H9 (cell line): ENCODE results near the gene GCN1. TPM values are rescaled to one million over a fixed set of nuclear protein-coding genes. Genes with fewer than 3 reads are reported as not detected.

Experiments
- DNase-seq: peaks from one replicate; pipeline ENCODE4 v3.0.0-alpha.2; 2017
- H2AFZ ChIP-seq: one replicate; pipeline ENCODE4 v1.6.1; 2013; ENCODE audit warnings: mild to moderate bottlenecking, low read length, control low read depth, moderate library complexity
- H2AK5ac ChIP-seq: 2 replicates; pipeline ENCODE4 v1.6.1; 2013; ENCODE audit warnings: low read length, control low read depth, mixed read lengths; ENCODE audit not compliant: insufficient read length
- H2BK120ac ChIP-seq: one replicate; pipeline ENCODE4 v1.6.1; 2013; ENCODE audit warnings: low read depth, mild to moderate bottlenecking, low read length, control low read depth, inconsistent platforms; ENCODE audit not compliant: poor library complexity, severe bottlenecking
- H2BK12ac ChIP-seq: 2 replicates; pipeline ENCODE4 v1.6.1; 2013; ENCODE audit warnings: low read length, control low read depth, mixed read lengths, low read depth; ENCODE audit not compliant: insufficient read length
- H2BK15ac ChIP-seq: 2 replicates; pipeline ENCODE4 v1.6.1; 2013; ENCODE audit warnings: low read depth, low read length, control low read depth
- H2BK20ac ChIP-seq: one replicate; pipeline ENCODE4 v1.6.1; 2013; ENCODE audit warnings: low read depth, mild to moderate bottlenecking, low read length, control low read depth, inconsistent platforms; ENCODE audit not compliant: poor library complexity, severe bottlenecking
- H2BK5ac ChIP-seq: 2 replicates; pipeline ENCODE4 v1.6.1; 2013; ENCODE audit warnings: low read length, control low read depth, mixed read lengths; ENCODE audit not compliant: insufficient read length
- H3K14ac ChIP-seq: 2 replicates; pipeline ENCODE4 v1.6.1; 2013; ENCODE audit warnings: low read length, control low read depth; ENCODE audit not compliant: insufficient read depth
- H3K18ac ChIP-seq: 2 replicates; pipeline ENCODE4 v1.6.1; 2013; ENCODE audit warnings: low read depth, mild to moderate bottlenecking, mixed read lengths, low read length, control low read depth; ENCODE audit not compliant: insufficient read length
- H3K23ac ChIP-seq: 2 replicates; pipeline ENCODE4 v1.6.1; 2013; ENCODE audit warnings: low read length, control low read depth, mixed read lengths, low read depth; ENCODE audit not compliant: insufficient read length
- H3K23me2 ChIP-seq: 2 replicates; pipeline ENCODE4 v1.6.1; 2013; ENCODE audit warnings: low read depth, mild to moderate bottlenecking, mixed read lengths, low read length, control low read depth; ENCODE audit not compliant: insufficient read length, poor library complexity, severe bottlenecking
- H3K27ac ChIP-seq: 2 replicates; pipeline ENCODE4 v1.5.1; 2013; ENCODE audit warnings: low read length, control low read depth, mixed read lengths, low read depth; ENCODE audit not compliant: insufficient read length
- H3K27me3 ChIP-seq: 2 replicates; pipeline ENCODE4 v1.6.1; 2013; ENCODE audit warnings: low read length, control low read depth, inconsistent platforms; ENCODE audit not compliant: insufficient read depth
- H3K4ac ChIP-seq: 2 replicates; pipeline ENCODE4 v1.6.1; 2013; ENCODE audit warnings: low read depth, mild to moderate bottlenecking, control low read depth, inconsistent platforms, low read length, moderate library complexity
- H3K4me1 ChIP-seq: 2 replicates; pipeline ENCODE4 v1.6.1; 2013; ENCODE audit warnings: low read length, control low read depth, inconsistent platforms; ENCODE audit not compliant: insufficient read depth
- H3K4me2 ChIP-seq: 2 replicates; pipeline ENCODE4 v1.6.1; 2013; ENCODE audit warnings: low read length, control low read depth, mixed read lengths; ENCODE audit not compliant: insufficient read length, insufficient read depth
- H3K56ac ChIP-seq: 2 replicates; pipeline ENCODE4 v1.6.1; 2013; ENCODE audit warnings: low read depth, mild to moderate bottlenecking, mixed read lengths, low read length, control low read depth; ENCODE audit not compliant: insufficient read length
- H3K79me1 ChIP-seq: 2 replicates; pipeline ENCODE4 v1.6.1; 2013; ENCODE audit warnings: low read depth, mild to moderate bottlenecking, moderate library complexity, low read length, control low read depth, inconsistent platforms; ENCODE audit not compliant: insufficient read depth, poor library complexity, severe bottlenecking
- H3K79me2 ChIP-seq: 2 replicates; pipeline ENCODE4 v1.6.1; 2013; ENCODE audit warnings: low read length, control low read depth, inconsistent platforms; ENCODE audit not compliant: insufficient read depth
- H3K9ac ChIP-seq: 2 replicates; pipeline ENCODE4 v1.6.1; 2013; ENCODE audit warnings: low read length, control low read depth, mixed read lengths; ENCODE audit not compliant: insufficient read length; ENCODE audit errors: extremely low read depth
- H3K9me3 ChIP-seq: one replicate; pipeline ENCODE4 v1.6.1; 2013; ENCODE audit warnings: low read depth, low read length, inconsistent platforms; ENCODE audit not compliant: control insufficient read depth
- H3T11ph ChIP-seq: one replicate; pipeline ENCODE4 v1.6.1; 2013; ENCODE audit warnings: mild to moderate bottlenecking, low read length, control low read depth, inconsistent platforms
- H4K20me1 ChIP-seq: one replicate; pipeline ENCODE4 v1.6.1; 2013; ENCODE audit not compliant: control insufficient read depth, insufficient read length, insufficient read depth
- H4K5ac ChIP-seq: 2 replicates; pipeline ENCODE4 v1.6.1; 2013; ENCODE audit warnings: low read depth, mild to moderate bottlenecking, mixed read lengths, low read length, control low read depth; ENCODE audit not compliant: insufficient read length
- H4K8ac ChIP-seq: replicated peaks from 2 replicates; pipeline ENCODE4 v1.6.1; 2013; ENCODE audit warnings: low read length, control low read depth, mixed read lengths, low read depth; ENCODE audit not compliant: insufficient read length
- H4K91ac ChIP-seq: 2 replicates; pipeline ENCODE4 v1.6.1; 2013; ENCODE audit warnings: low read depth, mild to moderate bottlenecking, moderate library complexity, mixed read lengths, low read length, control low read depth; ENCODE audit not compliant: insufficient read length
- H3K27ac Mint-ChIP-seq, 3 experiments: 2 replicates in 2 of 3; 3 replicates in 1 of 3; pipeline ENCODE4 v1.8.0; 2020 to 2021; ENCODE audit warnings: mixed read lengths in 3 of 3, mild to moderate bottlenecking in 1 of 3, moderate library complexity in 1 of 3
- H3K27me3 Mint-ChIP-seq: 2 replicates; pipeline ENCODE4 v1.8.0; 2021; ENCODE audit warnings: low read depth, mild to moderate bottlenecking, moderate library complexity, mixed read lengths
- H3K36me3 Mint-ChIP-seq, 3 experiments: 2 replicates in 2 of 3; 3 replicates in 1 of 3; pipeline ENCODE4 v1.8.0; 2020 to 2021; ENCODE audit warnings: low read depth in 3 of 3, mixed read lengths in 3 of 3; ENCODE audit not compliant: insufficient read depth in 1 of 3
- H3K4me1 Mint-ChIP-seq, 2 experiments: 2 replicates each; pipeline ENCODE4 v1.8.0; 2020; ENCODE audit warnings: mixed read lengths in 2 of 2
- H3K4me3 Mint-ChIP-seq, 2 experiments: 2 replicates in 1 of 2; 3 replicates in 1 of 2; pipeline ENCODE4 v1.8.0; 2020 to 2021; ENCODE audit warnings: mild to moderate bottlenecking in 2 of 2, mixed read lengths in 2 of 2, moderate library complexity in 1 of 2
- H3K9me3 Mint-ChIP-seq, 2 experiments: 2 replicates in 1 of 2; 3 replicates in 1 of 2; pipeline ENCODE4 v1.8.0; 2020; ENCODE audit warnings: mild to moderate bottlenecking in 2 of 2, mixed read lengths in 2 of 2, moderate library complexity in 1 of 2
- CTCF ChIP-seq: fragments of 200-600 bp; sonication (generic); conservative IDR thresholded peaks from 3 replicates; pipeline ENCODE4 v1.8.0; 2021; ENCODE audit warnings: antibody characterized with exemption, mild to moderate bottlenecking
- WGBS: extraction: QIAGEN DNeasy Blood & Tissue Kit; methylation state at CpG from one replicate; pipeline ENCODE4 v1.1.7; 2013; ENCODE audit warnings: missing lambda C conversion rate, low lambda C conversion rate, mixed read lengths; ENCODE audit not compliant: insufficient read length; ENCODE audit errors: extremely low coverage; 5-methylcytosine and 5-hydroxymethylcytosine counted together
- total RNA-seq: library from RNA; stranded (reverse); gene quantifications from 2 replicates; pipeline ENCODE4 v1.2.1, GENCODE V29; 2021

GCN1 gene
- total RNA-seq, 1 experiment from 2014 or later = 137 TPM

GRCh38 chr12:120100630-120101029 lies 93.9 kb downstream of the GCN1 start:
- Mint-ChIP-seq H3K4me1 (peaks cover 12 to 20% of the 10 kb centered on the region in 2 experiments), H3K9me3 (no peaks in the 10 kb centered on the region), H3K27ac (peak overlapping the region in 1 of 3 experiments; percentile 83; a peak in 2 of 7 replicates), H3K36me3 (peaks cover 17 to 55% (median 52%) of the 10 kb centered on the region in 3 experiments; a peak in 6 of 7 replicates), H3K4me3 (no peak overlapping the region), H3K27me3 (no peaks in the 10 kb centered on the region)
- H2BK5ac ChIP-seq = no peak overlapping the region
- no peaks in the 10 kb centered on the region for H3K23me2 ChIP-seq
- no peak overlapping the region for H3K4me2 ChIP-seq
- no peak overlapping the region for H2AFZ ChIP-seq
- DNase-seq = no peak
- no peak overlapping the region for H3K4ac ChIP-seq
- no peaks in the 10 kb centered on the region for H3K27me3 ChIP-seq
- H3K79me1 ChIP-seq = no peaks in the 10 kb centered on the region
- no peak overlapping the region for H2BK20ac ChIP-seq
- H4K20me1 ChIP-seq = no peaks in the 10 kb centered on the region
- no peaks in the 10 kb centered on the region for H3K4me1 ChIP-seq
- no peak overlapping the region for H2BK15ac ChIP-seq
- no peak overlapping the region for H2BK120ac ChIP-seq
- H4K8ac ChIP-seq = no peak overlapping the region
- no peak overlapping the region for H2AK5ac ChIP-seq
- TF ChIP-seq CTCF = no peak
- H3K56ac ChIP-seq = no peak overlapping the region
- H3K14ac ChIP-seq = no peak overlapping the region
- no peak overlapping the region for H3K27ac ChIP-seq
- no peaks in the 10 kb centered on the region for H3K9me3 ChIP-seq
- H4K91ac ChIP-seq = no peak overlapping the region
- H3K9ac ChIP-seq = no peak overlapping the region
- no peak overlapping the region for H2BK12ac ChIP-seq
- no peak overlapping the region for H4K5ac ChIP-seq
- no peak overlapping the region for H3K18ac ChIP-seq
- no CpG with 5 or more reads among the region's 21 CpGs for whole genome bisulfite sequencing
- no peak overlapping the region for H3T11ph ChIP-seq
- H3K79me2 ChIP-seq = no peaks in the 10 kb centered on the region; the same call in 1 of the 2 replicates
- no peak overlapping the region for H3K23ac ChIP-seq
